ENCODE measurements around the gene OR4B1. TPM values are rescaled to one million over a fixed set of nuclear protein-coding genes. Genes with fewer than 3 reads are reported as not detected.

Gene OR4B1
- total RNA-seq, 1 experiment from 2014 or later = not detected

DNA sequence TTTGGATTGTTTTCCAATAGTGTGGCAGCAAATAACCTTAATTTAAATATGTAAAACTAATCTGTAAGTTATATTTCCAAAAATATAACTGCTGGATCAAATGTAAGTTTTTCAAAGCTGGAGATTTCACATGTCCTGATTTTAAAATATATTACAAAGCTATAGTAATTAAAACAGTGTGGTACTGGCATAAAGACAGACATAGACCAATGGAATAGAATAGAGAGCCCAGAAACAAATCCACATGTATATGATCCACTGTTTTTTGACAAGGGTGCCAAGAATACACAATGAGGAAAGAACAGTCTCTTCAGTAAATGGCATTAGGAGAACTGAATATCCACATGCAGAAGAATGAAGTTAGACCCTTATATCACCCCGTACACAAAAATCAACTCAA is 32.3 kb downstream of the OR4B1 start:
- no peak for DNase-seq (ENCODE audit: low spot score)

DNA sequence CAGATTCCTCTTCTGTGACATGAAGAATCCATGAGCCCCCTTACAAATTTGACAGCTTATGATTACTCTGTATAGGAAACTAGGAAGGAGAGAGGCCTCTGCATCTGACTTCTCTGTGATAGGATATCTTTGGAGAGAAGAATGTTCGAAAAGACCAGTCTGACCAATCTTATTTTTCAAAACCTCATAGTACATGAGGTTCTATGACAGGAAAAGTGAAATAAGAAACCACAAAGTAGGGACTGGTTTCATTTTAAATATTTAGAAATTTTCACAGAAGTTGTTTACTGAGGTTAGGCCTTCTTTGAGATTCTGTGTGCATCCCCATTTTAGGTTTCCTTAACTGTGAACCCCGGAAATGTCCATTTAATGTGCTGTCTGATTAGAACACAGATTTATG is 45.0 kb downstream of the OR4B1 start:
- no peak for DNase-seq (ENCODE audit: low spot score)

DNA sequence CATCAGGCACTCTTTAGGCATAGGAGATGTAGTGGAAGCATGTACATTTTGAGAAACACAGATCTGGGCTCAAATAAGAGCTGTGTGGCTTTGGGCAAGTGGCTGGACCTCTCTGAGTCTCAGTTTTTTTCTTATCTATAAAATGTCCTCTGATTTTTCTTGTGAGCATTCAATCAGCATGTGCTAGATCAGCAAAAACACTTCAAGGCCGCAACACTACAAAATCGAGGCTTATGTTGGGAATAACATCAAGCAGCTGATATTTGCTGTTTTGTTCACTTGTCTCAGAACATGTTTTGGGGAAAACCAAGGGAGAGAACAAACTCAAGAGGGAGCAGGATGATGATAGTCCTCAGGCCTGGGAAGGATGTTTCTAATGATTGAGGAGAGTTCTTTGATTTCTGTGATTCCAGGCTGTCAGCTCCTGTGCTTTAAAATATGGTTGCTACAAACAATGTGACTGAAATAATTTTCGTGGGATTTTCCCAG is 46.9 kb downstream of the OR4B1 start, which contains the start of gene OR4X1:
Gene OR4X1 (plus strand): TSS at position 439 of the 489 bp plus-strand sequence. CDS start 0 bp downstream, at position 439.
- DNase-seq (ENCODE audit: low spot score) = no peak

Other genes with a start within 250 kb of the OR4B1 start
- 11.6 and 16.3 TPM in 2 replicates for gene PTPRJ, start 236.3 kb upstream of the OR4B1 start, total RNA-seq (2014; rRNA removed; shearing (Covaris generic))
- not detected in 2 replicates for gene OR4X2, start 28.3 kb downstream of the OR4B1 start, total RNA-seq (2014; rRNA removed; shearing (Covaris generic))
- not detected in 2 replicates for gene OR4X1, start 47.1 kb downstream of the OR4B1 start, total RNA-seq (2014; rRNA removed; shearing (Covaris generic))
- gene OR4S1, start 89.4 kb downstream of the OR4B1 start, total RNA-seq (2014; rRNA removed; shearing (Covaris generic)) = not detected in 2 replicates
- not detected in 2 replicates for gene OR4C3, start 108.1 kb downstream of the OR4B1 start, total RNA-seq (2014; rRNA removed; shearing (Covaris generic))
- gene OR4C5, start 149.7 kb downstream of the OR4B1 start, total RNA-seq (2014; rRNA removed; shearing (Covaris generic)) = not detected in 2 replicates

Measured in HT-29 (cell line).